LHCN-M2 (cell line): Measurements from ENCODE around the gene LDB3. TPM values are rescaled to one million over a fixed set of nuclear protein-coding genes. Genes with fewer than 3 reads are reported as not detected.

ENCODE experiments used
- DNase-seq: peaks from one replicate; pipeline ENCODE4 v3.0.0-alpha.2; 2012; ENCODE audit warnings: low read depth
- total RNA-seq: library from RNA; depleted of rRNA; stranded (reverse); fragments of >200 nt; gene quantifications from 2 replicates; pipeline ENCODE4 v1.2.3, GENCODE V29; 2014

The LDB3 gene
- total RNA-seq, 1 experiment from 2014 or later: 0.06 TPM

DNA sequence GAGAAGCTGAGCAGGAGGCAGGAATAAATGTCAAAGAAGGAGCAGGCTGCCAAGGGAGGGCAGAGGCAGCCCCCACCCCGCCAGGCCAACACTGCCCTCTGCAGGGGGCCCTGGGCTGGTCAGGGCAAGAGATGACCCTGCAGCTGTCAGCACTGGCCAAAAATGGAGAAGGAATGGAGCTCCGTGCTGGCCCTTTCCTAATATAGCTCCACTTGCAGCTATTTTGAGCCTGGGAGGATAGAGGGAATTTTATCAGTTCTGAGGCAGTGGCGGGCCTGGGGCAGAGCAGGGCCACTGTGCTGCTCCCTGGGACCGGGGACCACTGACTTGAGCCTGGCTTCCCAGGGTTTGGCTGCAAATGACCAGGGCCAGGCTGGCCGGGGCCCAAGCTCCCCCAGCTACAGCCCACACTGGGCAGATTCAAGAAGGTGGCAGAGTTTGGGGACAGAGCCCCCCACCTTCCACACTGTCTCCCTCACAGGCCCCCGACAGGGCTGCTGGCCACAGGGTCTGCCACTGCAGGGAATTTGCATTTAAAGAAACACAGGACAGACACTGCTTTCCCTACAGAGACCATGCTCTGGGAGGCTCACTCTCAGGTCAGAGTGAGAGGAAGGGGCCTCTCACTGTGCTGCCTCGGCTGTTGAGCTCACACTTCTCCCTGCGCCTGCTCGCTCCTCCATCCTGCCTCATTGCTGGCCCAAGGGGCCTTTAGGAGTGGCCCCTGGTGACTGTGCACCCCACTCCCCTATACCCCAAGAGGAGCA, 16.2 kb downstream of the LDB3 start:
- DNase-seq: peak; percentile 47

DNA sequence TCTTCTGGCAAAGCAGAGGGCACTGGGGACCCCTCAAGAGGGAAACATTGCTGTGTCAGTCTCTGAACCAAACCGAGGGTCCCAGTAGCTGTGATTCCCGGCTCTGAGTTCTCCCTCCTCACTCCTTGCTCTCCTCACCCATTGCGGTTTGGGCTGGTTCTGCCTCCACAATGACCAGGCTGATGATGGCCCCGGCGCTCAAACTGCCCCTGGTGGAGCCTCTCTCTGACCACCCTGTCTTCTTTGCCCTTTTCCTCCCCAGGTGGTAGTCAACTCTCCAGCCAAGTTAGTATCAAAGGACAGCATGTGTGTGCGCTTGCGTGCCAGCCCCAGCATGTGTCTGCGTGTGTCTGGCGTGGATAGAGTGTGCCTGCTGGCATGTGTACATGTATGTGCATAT, 17.1 kb downstream of the LDB3 start:
- DNase-seq: no peak

- no peak for DNase-seq
Observed at GRCh38 chr10:86685893-86686632, 17.8 kb downstream of the LDB3 start.

GRCh38 chr10:86686972-86687371, 18.7 kb downstream of the LDB3 start:
- DNase-seq: no peak

DNA sequence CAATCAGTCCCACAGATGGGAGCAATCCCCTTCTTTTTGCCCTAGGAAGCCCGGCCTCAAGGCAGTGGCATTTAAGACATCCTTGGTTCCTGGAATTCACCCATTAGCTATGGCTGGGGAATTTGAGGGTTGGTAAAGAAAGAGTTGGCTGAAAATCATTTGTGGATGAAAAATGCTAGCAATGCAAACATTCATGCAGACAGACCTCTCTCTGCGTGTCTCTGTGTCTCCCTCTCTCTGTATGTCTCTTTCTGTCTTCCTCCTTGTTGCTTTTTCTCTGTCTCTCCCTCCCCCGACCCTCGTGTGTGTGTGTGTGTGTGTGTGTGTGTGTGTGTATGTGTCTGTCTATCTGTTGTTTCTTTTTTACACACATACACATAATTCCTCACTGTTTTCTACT, 19.4 kb downstream of the LDB3 start:
- DNase-seq: no peak

DNA sequence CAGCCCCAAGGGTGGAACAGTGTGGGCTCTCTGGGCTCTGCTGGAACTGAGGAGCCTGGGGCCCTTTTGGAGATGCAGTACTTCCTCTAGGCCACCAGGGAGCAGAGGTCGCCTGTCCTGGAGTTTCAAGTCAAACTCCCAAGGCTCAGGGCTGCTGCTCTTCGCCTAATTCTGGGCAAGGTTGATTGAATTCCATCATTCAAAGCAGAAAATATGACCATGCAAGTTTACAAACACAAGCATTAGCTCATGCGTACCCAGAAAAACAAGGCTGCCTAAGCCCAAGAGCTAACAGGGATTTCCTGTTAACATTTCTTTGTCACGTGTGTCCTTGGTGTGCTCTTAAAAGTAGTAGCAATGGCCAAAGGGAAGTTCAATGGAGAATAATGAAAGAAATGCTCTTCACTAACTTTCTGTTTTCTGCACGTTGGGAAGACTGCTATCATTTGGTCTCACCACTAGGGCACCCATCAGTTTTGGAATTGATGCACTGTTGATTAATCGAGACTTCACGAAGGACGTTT, 20.1 kb downstream of the LDB3 start:
- DNase-seq: peak; percentile 55

DNA sequence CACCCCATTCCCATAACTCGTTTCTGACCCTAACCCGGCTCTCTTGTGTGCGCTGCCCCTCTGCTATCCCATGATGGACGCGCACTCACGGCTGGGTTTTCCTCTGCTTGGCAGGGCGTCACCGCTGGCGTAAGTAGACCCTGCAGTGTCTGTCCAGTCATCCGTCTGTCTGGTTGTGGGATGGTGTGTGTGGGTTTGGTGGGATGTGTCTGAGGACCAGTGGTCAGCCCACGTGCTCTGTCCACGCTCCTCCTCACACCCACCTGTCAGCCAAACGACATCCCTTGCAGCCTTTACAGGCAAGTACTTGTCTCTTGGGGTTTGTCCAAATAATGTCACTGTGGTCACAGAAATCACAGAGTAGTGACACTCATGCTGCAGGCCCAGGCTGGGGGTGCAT, 20.8 kb downstream of the LDB3 start:
- no peak for DNase-seq

GRCh38 chr10:86690231-86690630, 21.9 kb downstream of the LDB3 start:
- no peak for DNase-seq

GRCh38 chr10:86690657-86691084, 22.4 kb downstream of the LDB3 start:
- DNase-seq: no peak

GRCh38 chr10:86691333-86692022, 23.2 kb downstream of the LDB3 start:
- no peak for DNase-seq

- DNase-seq: no peak
Observed at GRCh38 chr10:86692023-86692514, 23.8 kb downstream of the LDB3 start.

DNA sequence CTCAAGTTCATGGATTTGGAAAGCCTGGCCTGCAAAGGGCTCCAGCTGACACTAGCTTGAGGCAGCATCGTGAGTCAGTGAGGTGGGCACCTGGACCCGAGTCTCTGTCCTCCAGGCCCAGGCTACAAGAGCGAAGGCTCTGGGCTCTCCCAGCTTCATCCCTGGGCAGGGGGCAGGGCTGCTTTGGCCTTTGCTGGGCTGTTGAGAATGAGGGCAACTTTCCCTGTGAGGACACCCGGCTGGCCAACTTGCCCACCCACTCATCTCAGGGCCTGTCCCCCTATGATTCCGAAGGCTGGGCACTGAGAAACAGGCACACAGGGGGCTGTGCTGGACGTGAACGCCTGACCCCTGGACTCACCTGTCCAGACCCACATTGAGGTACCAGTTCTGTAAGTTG, 24.4 kb downstream of the LDB3 start:
- no peak for DNase-seq

DNA sequence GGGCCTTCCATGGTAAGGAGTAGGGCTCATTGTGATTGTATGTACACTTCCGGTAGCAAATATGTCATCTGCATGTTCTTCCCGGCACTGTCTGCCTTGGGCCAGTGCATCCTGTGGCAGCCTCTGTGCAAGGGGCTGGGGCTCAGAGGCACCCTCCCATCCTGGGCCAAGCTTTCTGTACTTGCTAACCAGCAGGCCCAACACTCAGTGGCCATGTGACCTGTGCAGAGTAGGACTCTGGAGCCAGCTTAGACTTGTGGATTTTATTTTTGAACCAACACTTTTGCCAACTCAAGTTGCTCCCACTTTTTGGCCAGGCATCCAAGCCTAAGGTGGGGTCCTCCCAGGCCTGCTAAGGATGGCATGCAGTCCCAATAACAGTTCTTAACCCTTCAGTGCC, 25.0 kb downstream of the LDB3 start:
- no peak for DNase-seq

GRCh38 chr10:86693721-86694369, 25.5 kb downstream of the LDB3 start:
- peak; percentile 28 for DNase-seq

DNA sequence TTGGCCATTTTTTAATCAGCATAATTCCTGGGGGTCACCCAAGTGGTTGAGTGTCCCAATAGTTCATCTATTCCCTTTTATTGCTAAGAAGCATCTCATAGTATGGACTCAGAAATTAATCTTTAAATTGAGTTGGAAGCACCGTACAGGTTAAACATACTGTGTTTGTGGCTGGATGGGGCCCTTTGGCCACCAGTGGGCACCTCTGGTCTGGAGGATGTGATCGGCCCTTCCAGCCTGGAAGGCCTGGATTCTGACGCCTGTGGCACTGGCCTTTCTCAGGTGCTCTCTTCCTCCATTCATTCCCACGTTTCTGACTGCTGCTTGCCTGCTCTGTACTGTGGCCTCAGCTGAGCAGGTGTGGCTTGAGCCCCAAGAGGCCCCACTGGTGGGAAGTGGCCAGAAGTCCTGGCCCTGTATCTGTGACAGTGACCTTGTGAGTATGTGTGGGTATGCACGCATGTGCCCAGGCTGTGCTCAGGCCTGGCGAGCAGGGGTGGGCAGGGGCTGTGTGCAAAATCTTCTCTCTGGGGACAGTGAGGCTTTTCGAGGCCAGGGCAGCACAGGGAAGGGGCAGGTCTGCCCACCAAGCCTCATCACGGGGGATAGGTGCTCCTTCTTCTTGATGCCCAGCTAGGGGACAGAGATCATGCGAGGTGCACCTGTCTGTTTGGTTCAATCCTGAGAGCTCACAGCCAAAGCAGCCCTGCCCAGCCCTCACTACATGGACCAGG, 30.1 kb downstream of the LDB3 start:
- no peak for DNase-seq

- DNase-seq: no peak
Observed at GRCh38 chr10:86699125-86699524, 30.8 kb downstream of the LDB3 start.

- DNase-seq: no peak
Observed at GRCh38 chr10:86699541-86699940, 31.2 kb downstream of the LDB3 start.

GRCh38 chr10:86699991-86700840, 31.9 kb downstream of the LDB3 start:
- DNase-seq: no peak

DNA sequence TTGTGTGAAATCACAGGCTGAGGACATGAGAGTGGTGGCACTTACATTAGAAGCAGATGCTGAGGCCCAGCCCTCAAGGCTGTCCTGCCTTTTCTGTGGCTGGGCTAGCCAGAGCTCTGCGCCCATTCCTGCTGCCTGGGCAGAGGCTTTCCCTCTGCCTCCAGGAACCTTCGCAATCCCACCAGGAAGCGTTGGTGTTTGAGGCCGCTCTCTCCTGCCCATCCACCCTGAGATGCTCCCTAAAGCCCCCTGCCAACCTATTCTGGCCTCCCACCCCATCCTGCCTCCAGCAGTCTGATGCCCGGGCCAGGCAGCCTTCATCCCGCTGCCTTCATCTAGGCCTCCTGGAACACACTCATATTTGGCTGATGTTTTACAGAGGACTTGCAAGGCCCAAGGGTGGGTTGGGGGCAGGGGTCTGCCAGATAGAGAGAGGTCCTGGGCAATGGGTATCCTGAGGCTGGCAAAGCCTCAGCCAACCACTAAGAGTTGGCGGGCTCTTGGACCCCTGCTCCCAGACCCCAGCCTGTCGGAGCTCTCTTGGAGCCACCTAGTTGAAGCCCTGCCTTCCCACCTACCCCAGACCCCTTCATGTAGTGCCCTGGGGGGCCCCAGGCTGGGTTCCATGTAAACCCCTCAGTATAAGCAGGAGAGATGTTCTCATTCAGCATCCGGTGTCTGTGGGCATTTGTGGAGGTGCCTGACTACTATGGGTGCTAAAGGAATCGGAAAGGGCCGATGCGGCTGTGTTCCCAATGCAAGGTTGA, 32.7 kb downstream of the LDB3 start:
- no peak for DNase-seq
